ENCODE measurements around the gene TDRKH. TPM values are rescaled to one million over a fixed set of nuclear protein-coding genes. Genes with fewer than 3 reads are reported as not detected.

Gene TDRKH
- total and polyA plus RNA-seq, 2 donors (not counting 1 experiment from before 2014, with no cell fraction given) = 1.8 to 5.6 TPM

DNA sequence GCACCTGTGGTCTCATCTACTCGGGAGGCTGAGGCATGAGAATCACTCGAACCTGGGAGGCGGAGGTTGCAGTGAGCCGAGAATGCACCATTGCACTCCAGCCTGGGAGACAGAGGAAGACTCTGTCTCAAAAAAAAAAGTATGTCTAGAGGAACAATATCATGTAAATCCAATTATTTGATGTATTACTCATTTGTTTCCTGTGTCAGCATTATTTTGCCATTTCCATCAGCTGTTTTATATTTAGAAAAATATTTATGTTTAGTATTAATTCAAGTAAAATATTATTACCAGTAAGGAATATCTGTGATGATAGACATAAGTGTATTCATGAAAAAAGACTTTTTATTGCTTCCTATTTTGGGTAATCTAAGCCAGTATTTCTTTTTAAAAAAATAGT, 13.0 kb downstream of the TDRKH start:
- H2AFZ ChIP-seq (ENCODE audit: low read length) = no peak overlapping the region
- no peaks in the 10 kb centered on the region for H4K20me1 ChIP-seq (ENCODE audit: control insufficient read depth, extremely low read depth, insufficient read depth, low read length)
- no peak for DNase-seq (ENCODE audit: low read depth in 2 of 2)
- H3K27ac ChIP-seq (ENCODE audit: insufficient read depth, low read length) = no peak overlapping the region
- no peaks in the 10 kb centered on the region for H3K9me3 ChIP-seq (ENCODE audit: control insufficient read depth, insufficient read depth, low read depth, low read length)
- no peaks in the 10 kb centered on the region for H3K79me2 ChIP-seq (ENCODE audit: control insufficient read depth, insufficient read depth, low read length)
- no peak overlapping the region for H3K4me2 ChIP-seq (ENCODE audit: extremely low read depth, insufficient read depth, low read length)
- no peak for TF ChIP-seq EZH2 (IDR thresholded peaks at IDR 0.05; ENCODE audit: low read length, missing control alignments)
- no peak overlapping the region for H3K4me3 ChIP-seq (replicated peaks in 1 of 4; ENCODE audit: control extremely low read depth in 1 of 4, insufficient read depth in 1 of 4, low read depth in 3 of 4, low read length in 4 of 4)
- no peaks in the 10 kb centered on the region for H3K36me3 ChIP-seq (ENCODE audit: control insufficient read depth, insufficient read depth, low read length)
- H3K9ac ChIP-seq (ENCODE audit: insufficient read depth, low read length) = no peak overlapping the region
- no peaks in the 10 kb centered on the region for H3K4me1 ChIP-seq (ENCODE audit: control insufficient read depth, extremely low read depth, insufficient read depth, low read length)
- H3K27me3 ChIP-seq (ENCODE audit: control insufficient read depth, insufficient read depth, low read length) = no peaks in the 10 kb centered on the region

DNA sequence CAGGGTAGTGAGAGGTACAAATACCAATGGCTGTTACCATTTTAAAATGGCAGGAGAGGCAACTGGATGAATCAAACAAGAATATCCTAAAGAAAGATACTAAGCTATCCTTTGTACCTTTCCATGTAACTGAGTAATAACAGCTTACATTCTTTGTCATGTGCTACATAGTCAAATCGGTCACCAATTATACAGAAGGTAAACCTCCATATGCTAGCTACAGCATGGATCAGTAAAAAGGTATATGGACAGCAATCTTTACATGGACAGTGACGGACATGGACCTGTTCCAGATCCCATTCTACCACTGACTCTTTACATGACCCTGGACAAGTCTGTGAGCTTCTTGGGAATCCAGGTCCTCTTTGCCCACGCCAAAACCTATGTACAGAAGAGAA, 13.6 kb downstream of the TDRKH start:
- H2AFZ ChIP-seq (ENCODE audit: low read length) = no peak overlapping the region
- no peak overlapping the region for H3K4me2 ChIP-seq (ENCODE audit: extremely low read depth, insufficient read depth, low read length)
- H3K9me3 ChIP-seq (ENCODE audit: control insufficient read depth, insufficient read depth, low read depth, low read length) = no peaks in the 10 kb centered on the region
- no peak for TF ChIP-seq EZH2 (IDR thresholded peaks at IDR 0.05; ENCODE audit: low read length, missing control alignments)
- TF ChIP-seq, protein P1, sequence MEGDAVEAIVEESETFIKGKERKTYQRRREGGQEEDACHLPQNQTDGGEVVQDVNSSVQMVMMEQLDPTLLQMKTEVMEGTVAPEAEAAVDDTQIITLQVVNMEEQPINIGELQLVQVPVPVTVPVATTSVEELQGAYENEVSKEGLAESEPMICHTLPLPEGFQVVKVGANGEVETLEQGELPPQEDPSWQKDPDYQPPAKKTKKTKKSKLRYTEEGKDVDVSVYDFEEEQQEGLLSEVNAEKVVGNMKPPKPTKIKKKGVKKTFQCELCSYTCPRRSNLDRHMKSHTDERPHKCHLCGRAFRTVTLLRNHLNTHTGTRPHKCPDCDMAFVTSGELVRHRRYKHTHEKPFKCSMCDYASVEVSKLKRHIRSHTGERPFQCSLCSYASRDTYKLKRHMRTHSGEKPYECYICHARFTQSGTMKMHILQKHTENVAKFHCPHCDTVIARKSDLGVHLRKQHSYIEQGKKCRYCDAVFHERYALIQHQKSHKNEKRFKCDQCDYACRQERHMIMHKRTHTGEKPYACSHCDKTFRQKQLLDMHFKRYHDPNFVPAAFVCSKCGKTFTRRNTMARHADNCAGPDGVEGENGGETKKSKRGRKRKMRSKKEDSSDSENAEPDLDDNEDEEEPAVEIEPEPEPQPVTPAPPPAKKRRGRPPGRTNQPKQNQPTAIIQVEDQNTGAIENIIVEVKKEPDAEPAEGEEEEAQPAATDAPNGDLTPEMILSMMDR (conservative IDR thresholded peaks at IDR 0.05 in 1 of 2, IDR thresholded peaks at IDR 0.05 in 1 of 2; ENCODE audit: low read depth in 1 of 2, low read length in 2 of 2) = no peak
- no peaks in the 10 kb centered on the region for H4K20me1 ChIP-seq (ENCODE audit: control insufficient read depth, extremely low read depth, insufficient read depth, low read length)
- H3K79me2 ChIP-seq (ENCODE audit: control insufficient read depth, insufficient read depth, low read length) = no peaks in the 10 kb centered on the region
- H3K4me1 ChIP-seq (ENCODE audit: control insufficient read depth, extremely low read depth, insufficient read depth, low read length) = no peaks in the 10 kb centered on the region
- no peaks in the 10 kb centered on the region for H3K36me3 ChIP-seq (ENCODE audit: control insufficient read depth, insufficient read depth, low read length)
- H3K9ac ChIP-seq (ENCODE audit: insufficient read depth, low read length) = no peak overlapping the region
- H3K27ac ChIP-seq (ENCODE audit: insufficient read depth, low read length) = no peak overlapping the region
- no peak overlapping the region for H3K4me3 ChIP-seq (replicated peaks in 1 of 4; ENCODE audit: control extremely low read depth in 1 of 4, insufficient read depth in 1 of 4, low read depth in 3 of 4, low read length in 4 of 4)
- no peak for DNase-seq (ENCODE audit: low read depth in 2 of 2)
- no peaks in the 10 kb centered on the region for H3K27me3 ChIP-seq (ENCODE audit: control insufficient read depth, insufficient read depth, low read length)

DNA sequence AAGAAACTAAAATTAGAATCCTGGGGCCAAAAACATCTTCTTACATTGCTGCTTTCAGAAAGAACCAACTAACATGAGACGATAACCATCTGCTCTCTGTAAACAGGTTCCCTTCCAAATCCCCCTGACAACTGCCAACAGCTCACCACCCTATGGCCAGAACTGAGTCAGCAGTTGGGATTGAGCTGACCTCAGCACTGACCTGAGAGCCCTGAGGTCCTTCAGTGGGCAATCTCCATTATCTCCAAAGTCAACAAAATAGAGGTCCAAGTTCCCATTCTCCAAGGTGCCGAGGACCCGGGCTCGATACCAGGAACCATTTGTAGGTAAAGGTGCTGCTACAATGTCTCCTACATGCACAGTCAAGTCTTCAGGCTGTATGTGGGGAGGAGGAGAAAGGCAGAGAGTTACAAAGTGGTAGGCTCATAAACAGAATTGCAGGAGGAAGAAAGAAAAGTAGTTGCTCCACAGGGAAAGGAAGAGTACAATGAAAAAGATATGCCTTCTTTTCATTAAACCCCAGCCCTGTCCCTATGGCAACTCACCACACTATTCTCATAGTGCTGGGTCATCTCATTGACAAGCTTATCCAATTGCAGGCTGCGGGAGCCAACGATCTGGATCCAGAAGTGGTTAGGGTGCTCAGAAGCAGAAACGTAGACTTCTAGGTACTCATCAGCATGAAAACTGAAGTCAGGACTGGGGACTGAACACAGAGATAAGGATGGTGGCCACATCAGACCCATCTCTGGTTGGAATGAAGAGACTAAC, 14.2 kb downstream of the TDRKH start:
- Histone ChIP-seq H3K9ac (ENCODE audit: insufficient read depth, low read length) (no peak overlapping the region), H3K4me2 (ENCODE audit: extremely low read depth, insufficient read depth, low read length) (no peak overlapping the region), H2AFZ (ENCODE audit: low read length) (no peak overlapping the region), H3K27me3 (ENCODE audit: control insufficient read depth, insufficient read depth, low read length) (no peaks in the 10 kb centered on the region), H3K4me1 (ENCODE audit: control insufficient read depth, extremely low read depth, insufficient read depth, low read length) (no peaks in the 10 kb centered on the region), H3K79me2 (ENCODE audit: control insufficient read depth, insufficient read depth, low read length) (no peaks in the 10 kb centered on the region), H4K20me1 (ENCODE audit: control insufficient read depth, extremely low read depth, insufficient read depth, low read length) (no peaks in the 10 kb centered on the region), H3K4me3 (replicated peaks in 1 of 4; ENCODE audit: control extremely low read depth in 1 of 4, insufficient read depth in 1 of 4, low read depth in 3 of 4, low read length in 4 of 4) (no peak overlapping the region), H3K36me3 (ENCODE audit: control insufficient read depth, insufficient read depth, low read length) (no peaks in the 10 kb centered on the region), H3K9me3 (ENCODE audit: control insufficient read depth, insufficient read depth, low read depth, low read length) (no peaks in the 10 kb centered on the region), H3K27ac (ENCODE audit: insufficient read depth, low read length) (no peak overlapping the region)
- DNase-seq (ENCODE audit: low read depth in 2 of 2) = no peak
- no peak for TF ChIP-seq EZH2 (IDR thresholded peaks at IDR 0.05; ENCODE audit: low read length, missing control alignments)
- TF ChIP-seq, protein P1 (conservative IDR thresholded peaks at IDR 0.05 in 1 of 2, IDR thresholded peaks at IDR 0.05 in 1 of 2; ENCODE audit: low read depth in 1 of 2, low read length in 2 of 2) = no peak
